ENCODE measurements around the gene FAM210A.

FAM210A gene

GRCh38 chr18:13646633-13647032, 79.7 kb downstream of the FAM210A start:
- DNase-seq (ENCODE audit: low read depth): no peak

- DNase-seq (ENCODE audit: low read depth): no peak
These were observed 81.3 kb downstream of the FAM210A start for GRCh38 chr18:13645093-13645492.

- no peak for DNase-seq (ENCODE audit: low read depth)
These were observed 83.1 kb downstream of the FAM210A start for GRCh38 chr18:13643261-13643751.

GRCh38 chr18:13642440-13642827, 83.9 kb downstream of the FAM210A start:
- DNase-seq (ENCODE audit: low read depth): no peak

- DNase-seq (ENCODE audit: low read depth): no peak
These were observed 84.6 kb downstream of the FAM210A start for GRCh38 chr18:13641551-13642439.

GRCh38 chr18:13640266-13640860, 86.0 kb downstream of the FAM210A start:
- no peak for DNase-seq (ENCODE audit: low read depth)

- no peak for DNase-seq (ENCODE audit: low read depth)
These were observed 87.4 kb downstream of the FAM210A start for GRCh38 chr18:13638719-13639595.

- DNase-seq (ENCODE audit: low read depth): no peak
These were observed 91.3 kb downstream of the FAM210A start for GRCh38 chr18:13635046-13635445.

- DNase-seq (ENCODE audit: low read depth): no peak
These were observed 92.7 kb downstream of the FAM210A start for GRCh38 chr18:13633700-13634099.

- DNase-seq (ENCODE audit: low read depth): no peak
These were observed 95.6 kb downstream of the FAM210A start for GRCh38 chr18:13630716-13631268.

GRCh38 chr18:13629841-13630715, 96.3 kb downstream of the FAM210A start:
- no peak for DNase-seq (ENCODE audit: low read depth)

- DNase-seq (ENCODE audit: low read depth): no peak
These were observed 98.1 kb downstream of the FAM210A start for GRCh38 chr18:13628211-13628610.

GRCh38 chr18:13627639-13628038, 98.7 kb downstream of the FAM210A start:
- DNase-seq (ENCODE audit: low read depth): no peak

- DNase-seq (ENCODE audit: low read depth): no peak
These were observed 99.8 kb downstream of the FAM210A start for GRCh38 chr18:13626544-13626908.

- no peak for DNase-seq (ENCODE audit: low read depth)
These were observed 100.4 kb downstream of the FAM210A start for GRCh38 chr18:13625843-13626543.

GRCh38 chr18:13625355-13625754, 101.0 kb downstream of the FAM210A start:
- DNase-seq (ENCODE audit: low read depth): no peak

GRCh38 chr18:13624563-13625237, 101.7 kb downstream of the FAM210A start:
- DNase-seq (ENCODE audit: low read depth): no peak

- no peak for DNase-seq (ENCODE audit: low read depth)
These were observed 102.5 kb downstream of the FAM210A start for GRCh38 chr18:13623871-13624270.

- no peak for DNase-seq (ENCODE audit: low read depth)
These were observed 103.0 kb downstream of the FAM210A start for GRCh38 chr18:13623348-13623747.

GRCh38 chr18:13622751-13623150, 103.6 kb downstream of the FAM210A start:
- DNase-seq (ENCODE audit: low read depth): no peak

Measured in activated T-helper 9 cell treated with anti-CD3 and anti-CD28 coated beads, Interleukin-2, amount 50 U/mL, for 16 hours (primary cell).